Motor neuron (in vitro differentiated cells): ENCODE data around the gene ANKFN1. TPM values are rescaled to one million over a fixed set of nuclear protein-coding genes. Genes with fewer than 3 reads are reported as not detected.

Experiments used
- ATAC-seq, 8 experiments: fragments of 200-7000 bp; cut with Tn5 transposase; replicated peaks in 6 of 8; 2 replicates each; pipeline ENCODE4 v1.8.0; 2021; ENCODE audit warnings: mild to moderate bottlenecking in 8 of 8, moderate library complexity in 8 of 8
- H3K27ac ChIP-seq, 2 donors: fragments of 250-450 bp; sonication (Bioruptor Pico); 2 replicates each; pipeline ENCODE4 v1.9.0; 2021; ENCODE audit warnings: antibody characterized with exemption in 2 of 2, mild to moderate bottlenecking in 2 of 2, moderate library complexity in 1 of 2
- H3K4me1 ChIP-seq, 2 donors: fragments of 250-450 bp; sonication (Bioruptor Pico); replicated peaks in 1 of 2; 2 replicates each; pipeline ENCODE4 v1.6.1; 2021; ENCODE audit warnings: antibody characterized with exemption in 2 of 2, mild to moderate bottlenecking in 2 of 2, moderate library complexity in 1 of 2
- H3K4me3 ChIP-seq, 5 donors: fragments of 250-450 bp; sonication (Bioruptor Pico); 2 replicates each; pipeline ENCODE4 v1.9.0; 2021; ENCODE audit warnings: antibody characterized with exemption in 5 of 5, mild to moderate bottlenecking in 5 of 5, moderate library complexity in 4 of 5
- WGBS, 10 experiments: fragments of 450-650 bp; shearing (Covaris generic); methylation state at CpG; one replicate each; pipeline ENCODE4 v1.0.0; 2022; 5-methylcytosine and 5-hydroxymethylcytosine counted together
- in situ Hi-C, 9 experiments: fragments of 400-800 bp; cut with MboI; loops; one replicate each; pipeline ENCODE4 v1.15.0; 2021; ENCODE audit warnings: low sequenced_read_pairs in 9 of 9, low pct_unique_long_range_greater_than_20kb in 2 of 9; ENCODE audit not compliant: unreplicated experiment in 9 of 9
- total RNA-seq, 8 experiments: library from RNA; unstranded; fragments of 300-600 nt; gene quantifications; 2 replicates each; pipeline versions ENCODE4 v1.2.3 to v1.2.4, GENCODE V29; 2022

Gene ANKFN1
- total RNA-seq, 8 experiments from 2014 or later, result 0.35 to 19.2 (median 1.1) TPM; not detected in 1

GRCh38 chr17:56310782-56311181, 157.5 kb downstream of the ANKFN1 start:
- no peak overlapping the region for H3K27ac ChIP-seq
- H3K4me3 ChIP-seq, result no peak overlapping the region
- in situ Hi-C loops, result loop anchor here in 2 of 9 experiments (10.0 to 25.0 kb wide), 4 partner anchors 173 to 466 kb away; no protein-coding TSS in a partner anchor
- H3K4me1 ChIP-seq, result peaks cover 0 to 4% of the 10 kb centered on the region in 2 donors
- no peak for ATAC-seq
- WGBS, 10 experiments, result 42 to 95% (median 76%) methylated on average over 1 to 5 of the region's 5 CpGs

DNA sequence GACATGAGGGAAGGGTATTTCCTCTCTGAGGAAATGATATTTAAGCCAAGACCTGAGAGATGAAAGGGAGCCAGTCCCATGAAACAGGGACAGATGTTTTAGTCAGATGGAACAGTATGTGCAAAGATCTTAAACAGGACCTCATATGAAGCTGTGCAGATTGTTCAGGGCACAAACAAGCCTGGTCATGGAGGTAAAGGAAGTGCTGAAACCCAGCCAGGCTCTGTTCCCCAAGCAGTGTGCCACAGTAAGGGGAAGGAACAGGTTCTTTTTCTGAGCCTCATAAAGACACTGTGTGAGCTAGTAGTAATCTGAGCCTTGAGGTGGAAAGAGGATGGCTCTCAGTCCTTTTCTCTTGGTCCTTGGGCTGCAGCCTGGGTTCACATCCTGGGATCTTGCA, 159.9 kb downstream of the ANKFN1 start:
- in situ Hi-C loops, result loop anchor here in 2 of 9 experiments (10.0 to 25.0 kb wide), 4 partner anchors 176 to 468 kb away; no protein-coding TSS in a partner anchor
- ATAC-seq, result no peak
- peaks cover 0 to 4% of the 10 kb centered on the region in 2 donors for H3K4me1 ChIP-seq
- H3K4me3 ChIP-seq, result no peak overlapping the region
- no peak overlapping the region for H3K27ac ChIP-seq

GRCh38 chr17:56314026-56314425, 160.8 kb downstream of the ANKFN1 start:
- 50 to 100% (median 96%) methylated on average over 2 to 3 of the region's 3 CpGs; no CpG with 5 or more reads in 1 of the 10 experiments for WGBS, 10 experiments
- no peak for ATAC-seq
- H3K27ac ChIP-seq, result no peak overlapping the region
- H3K4me1 ChIP-seq, result peaks cover 0 to 4% of the 10 kb centered on the region in 2 donors
- in situ Hi-C loops, result loop anchor here in 2 of 9 experiments (10.0 to 25.0 kb wide), 4 partner anchors 177 to 469 kb away; no protein-coding TSS in a partner anchor
- H3K4me3 ChIP-seq, result no peak overlapping the region

DNA sequence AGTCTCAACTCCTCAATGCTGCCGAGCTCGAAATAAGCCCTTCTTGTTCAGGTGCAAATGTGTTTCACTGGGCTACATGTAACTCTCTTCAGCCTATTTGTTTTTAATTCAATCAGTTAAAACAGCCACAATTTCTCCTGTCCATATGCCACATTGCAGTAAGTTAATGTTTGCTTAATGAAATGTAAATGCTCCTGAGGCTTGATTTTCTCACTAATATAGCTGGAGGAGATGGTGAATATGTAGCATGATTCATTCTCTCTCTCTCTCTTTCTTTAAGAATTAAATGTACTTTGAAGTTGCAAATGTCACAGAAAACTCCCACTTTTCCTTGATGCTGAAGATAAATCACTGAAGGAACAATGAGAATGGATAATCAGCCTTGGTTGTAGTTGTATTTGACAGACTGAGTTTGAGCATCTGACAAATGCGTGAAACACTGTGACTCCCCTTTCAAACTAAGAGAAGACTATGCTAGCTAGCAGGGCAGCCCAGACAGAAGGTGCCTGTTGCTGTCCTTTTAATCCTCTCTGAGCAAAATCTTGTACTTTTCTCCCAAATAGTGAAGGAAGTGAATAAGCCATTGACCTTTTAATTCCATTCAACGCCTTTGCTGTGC, 161.8 kb downstream of the ANKFN1 start:
- peak; percentile 15 to 81 (median 44) for ATAC-seq
- in situ Hi-C loops, result loop anchor here in 2 of 9 experiments (10.0 to 25.0 kb wide), 4 partner anchors 178 to 470 kb away; no protein-coding TSS in a partner anchor
- H3K4me1 ChIP-seq, result peaks cover 0 to 4% of the 10 kb centered on the region in 2 donors
- H3K4me3 ChIP-seq, result no peak overlapping the region
- WGBS, 10 experiments, result 47 to 94% (median 56%) methylated on average over 2 to 4 of the region's 4 CpGs; no CpG with 5 or more reads in 1 of the 10 experiments
- H3K27ac ChIP-seq, result no peak overlapping the region

DNA sequence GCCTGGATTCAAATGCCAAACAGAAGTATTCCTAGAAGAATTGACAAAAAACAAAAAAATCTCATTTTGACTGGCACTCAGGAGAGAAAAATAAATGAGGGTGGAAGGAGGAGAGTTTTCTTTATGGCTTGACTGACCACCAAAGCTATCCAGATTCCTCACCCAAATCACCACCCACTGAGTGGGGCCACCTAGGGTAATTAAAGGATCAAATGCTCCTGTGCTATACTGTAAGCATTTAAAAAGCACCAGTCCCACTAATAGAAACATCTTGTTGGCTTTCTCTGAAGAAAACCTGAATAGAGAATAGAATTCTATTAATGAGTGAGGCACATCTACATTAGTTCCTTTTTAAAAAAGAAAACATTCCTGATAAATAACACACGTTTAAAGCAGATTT, 163.3 kb downstream of the ANKFN1 start:
- 67 to 100% (median 72%) methylated on average over 1 of the region's 1 CpG; no CpG with 5 or more reads in 6 of the 10 experiments for WGBS, 10 experiments
- in situ Hi-C loops, result loop anchor here in 2 of 9 experiments (10.0 to 25.0 kb wide), 4 partner anchors 179 to 472 kb away; no protein-coding TSS in a partner anchor
- H3K4me3 ChIP-seq, result no peak overlapping the region
- ATAC-seq, result no peak
- H3K4me1 ChIP-seq, result peaks cover 0 to 13% of the 10 kb centered on the region in 2 donors
- no peak overlapping the region for H3K27ac ChIP-seq

DNA sequence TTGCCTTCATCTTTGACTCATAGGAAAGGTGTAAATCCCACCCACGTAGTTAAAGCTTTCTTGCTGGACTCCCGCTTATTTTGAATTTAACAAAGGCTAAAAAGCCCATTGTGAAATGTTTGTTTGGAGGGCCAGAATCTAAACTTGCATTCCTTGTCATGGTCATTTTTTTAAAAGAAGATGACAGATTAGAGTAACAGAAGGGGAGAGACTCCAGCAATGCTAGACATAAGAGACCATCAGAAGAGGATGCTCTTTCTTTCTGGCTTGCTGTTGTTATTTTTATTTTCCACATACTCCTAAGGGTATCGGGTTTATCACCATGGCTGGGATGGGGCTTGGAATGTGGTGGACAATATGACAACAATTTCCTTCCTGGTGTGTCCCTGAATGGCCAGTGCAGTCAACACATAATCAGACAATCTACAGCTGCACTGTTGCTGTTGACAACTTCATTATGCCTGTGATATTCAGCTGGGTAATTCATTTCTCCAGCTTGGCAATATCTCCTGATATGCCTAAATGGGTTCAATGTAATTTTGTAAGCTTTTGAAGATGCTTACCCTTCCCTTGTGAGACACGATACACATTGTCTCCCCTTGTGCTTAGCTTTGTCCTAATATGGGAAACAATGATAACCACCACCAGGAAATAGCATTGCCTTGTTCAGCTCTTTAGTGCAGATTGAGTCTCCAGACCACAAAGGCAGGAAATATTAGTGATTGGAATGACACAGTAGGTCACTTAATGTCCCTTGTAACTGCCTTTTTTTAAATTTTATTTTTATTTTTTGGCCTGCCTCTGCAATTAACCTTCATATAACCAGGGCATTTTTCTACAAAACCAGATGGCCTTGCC, 164.3 kb downstream of the ANKFN1 start:
- in situ Hi-C loops, result loop anchor here in 2 of 9 experiments (10.0 to 25.0 kb wide), 4 partner anchors 180 to 473 kb away; no protein-coding TSS in a partner anchor
- 17 to 92% (median 77%) methylated on average over 1 to 4 of the region's 4 CpGs for WGBS, 10 experiments
- H3K4me3 ChIP-seq, result no peak overlapping the region
- H3K4me1 ChIP-seq, result peaks cover 0 to 13% of the 10 kb centered on the region in 2 donors
- peak in 2 of 8 experiments; percentile 16 to 82 for ATAC-seq
- no peak overlapping the region for H3K27ac ChIP-seq

GRCh38 chr17:56319531-56319930, 166.3 kb downstream of the ANKFN1 start:
- Histone ChIP-seq H3K27ac (no peak overlapping the region), H3K4me1 (peaks cover 3 to 13% of the 10 kb centered on the region in 2 donors), H3K4me3 (no peak overlapping the region)
- in situ Hi-C loops, result loop anchor here in 2 of 9 experiments (10.0 to 25.0 kb wide), 4 partner anchors 182 to 475 kb away; no protein-coding TSS in a partner anchor
- WGBS, 10 experiments, result 0 to 66% (median 21%) methylated on average over 1 to 3 of the region's 3 CpGs
- ATAC-seq, result peak; percentile 42 to 87 (median 59)

DNA sequence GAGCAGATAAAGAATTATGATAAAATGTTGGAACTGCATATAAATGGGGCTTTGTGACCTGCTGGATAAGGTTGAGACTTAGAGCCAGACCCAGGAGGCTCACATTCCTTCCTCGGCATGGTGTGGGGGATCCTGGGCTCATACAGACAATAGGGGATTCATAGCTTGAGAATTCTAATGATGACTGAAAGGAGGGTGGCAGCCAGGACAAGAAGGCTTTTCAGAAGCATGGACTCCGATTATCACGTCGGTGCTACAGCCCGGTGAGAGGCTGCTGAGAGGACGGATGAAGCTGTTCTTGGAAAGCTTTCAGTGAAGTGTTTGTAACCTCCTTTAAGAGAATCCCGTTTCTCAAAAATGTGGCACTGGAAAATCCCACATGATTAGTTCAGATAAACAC, 167.2 kb downstream of the ANKFN1 start:
- peaks cover 12 to 19% of the 10 kb centered on the region in 2 donors for H3K4me1 ChIP-seq
- no peak overlapping the region for H3K4me3 ChIP-seq
- no peak for ATAC-seq
- in situ Hi-C loops, result loop anchor here in 2 of 9 experiments (25.0 kb wide), 2 partner anchors 183 to 333 kb away; no protein-coding TSS in a partner anchor
- WGBS, 10 experiments, result 0 to 67% (median 33%) methylated on average over 1 to 7 of the region's 7 CpGs; no CpG with 5 or more reads in 3 of the 10 experiments
- H3K27ac ChIP-seq, result no peak overlapping the region

GRCh38 chr17:56322991-56323390, 169.7 kb downstream of the ANKFN1 start:
- 0 to 100% (median 60%) methylated on average over 1 to 2 of the region's 2 CpGs; no CpG with 5 or more reads in 2 of the 10 experiments for WGBS, 10 experiments
- in situ Hi-C loops, result loop anchor here in 2 of 9 experiments (25.0 kb wide), 2 partner anchors 186 to 336 kb away; no protein-coding TSS in a partner anchor
- peak in 1 of 8 experiments; percentile 13 for ATAC-seq
- Histone ChIP-seq H3K27ac (no peak overlapping the region), H3K4me1 (peaks cover 30 to 32% of the 10 kb centered on the region in 2 donors), H3K4me3 (no peak overlapping the region)

DNA sequence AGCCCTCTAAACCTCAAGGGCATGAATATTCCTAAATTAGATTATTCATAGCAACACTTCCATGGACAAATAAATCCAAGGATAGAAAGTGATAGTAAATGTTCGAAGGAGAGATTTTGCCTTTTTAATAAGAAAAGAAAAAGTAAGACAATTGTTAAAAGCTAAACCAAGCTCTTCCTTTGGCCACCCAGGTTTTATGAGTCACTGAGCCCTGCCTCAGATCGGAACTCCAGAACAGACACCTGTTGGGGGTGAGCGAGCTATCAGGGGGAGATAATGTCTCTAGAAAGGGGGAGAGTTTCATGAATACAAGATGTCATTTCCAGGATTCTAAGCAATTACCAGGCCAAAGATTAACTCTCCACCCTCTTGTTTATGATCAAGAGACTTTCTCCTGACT, 171.4 kb downstream of the ANKFN1 start:
- Histone ChIP-seq H3K4me3 (no peak overlapping the region), H3K27ac (peak overlapping the region in 1 of 2 donors; percentile 54), H3K4me1 (peaks cover 30 to 32% of the 10 kb centered on the region in 2 donors)
- in situ Hi-C loops, result loop anchor here in 2 of 9 experiments (25.0 kb wide), 3 partner anchors 187 to 462 kb away; no protein-coding TSS in a partner anchor
- WGBS, 10 experiments, result 14 to 93% (median 66%) methylated on average over 1 to 3 of the region's 3 CpGs; no CpG with 5 or more reads in 2 of the 10 experiments
- ATAC-seq, result peak in 1 of 8 experiments; percentile 16

GRCh38 chr17:56325313-56326000, 172.2 kb downstream of the ANKFN1 start:
- ATAC-seq, result peak; percentile 63 to 94 (median 86)
- Histone ChIP-seq H3K27ac (peak overlapping the region; percentile 44 to 54), H3K4me3 (peak overlapping the region in 3 of 5 donors; percentile 2 to 12 (median 8)), H3K4me1 (peaks cover 30% of the 10 kb centered on the region in 2 donors)
- 0 to 73% (median 36%) methylated on average over 2 to 8 of the region's 13 CpGs; no CpG with 5 or more reads in 2 of the 10 experiments for WGBS, 10 experiments
- in situ Hi-C loops, result loop anchor here in 1 of 9 experiments (25.0 kb wide), 1 partner anchor 463 kb away; no protein-coding TSS in a partner anchor

DNA sequence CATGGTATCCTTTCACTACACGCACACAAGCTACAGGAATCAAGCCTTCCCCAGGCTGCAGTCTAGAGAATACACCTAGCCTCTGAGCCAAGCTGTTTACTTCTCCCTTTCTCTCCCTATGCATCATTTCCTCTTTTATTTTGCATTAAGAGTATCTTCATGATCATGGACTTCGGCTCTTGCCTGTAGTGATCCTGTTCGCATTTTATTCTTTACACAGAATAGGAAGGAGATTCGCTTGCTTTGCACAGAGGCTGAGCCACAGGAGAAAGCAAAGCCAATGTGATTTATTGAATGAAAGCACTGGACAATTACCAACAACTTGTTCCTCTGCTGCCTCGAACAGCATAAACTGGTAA, 172.7 kb downstream of the ANKFN1 start:
- peak overlapping the region in 3 of 5 donors; percentile 2 to 12 (median 8) for H3K4me3 ChIP-seq
- peaks cover 25 to 30% of the 10 kb centered on the region in 2 donors for H3K4me1 ChIP-seq
- 0 to 80% (median 47%) methylated on average over 1 to 5 of the region's 5 CpGs for WGBS, 10 experiments
- peak in 5 of 8 experiments; percentile 19 to 61 (median 58) for ATAC-seq
- peak overlapping the region; percentile 44 to 54 for H3K27ac ChIP-seq
- in situ Hi-C loops, result loop anchor here in 1 of 9 experiments (25.0 kb wide), 1 partner anchor 464 kb away; no protein-coding TSS in a partner anchor
